Heart right ventricle (tissue), 16 donors: ENCODE measurements around the gene CXCL8. TPM values are rescaled to one million over a fixed set of nuclear protein-coding genes. Genes with fewer than 3 reads are reported as not detected.

Source experiments
- ATAC-seq, 8 donors: fragments of 200-7000 bp; cut with Tn5 transposase; one replicate each; pipeline ENCODE4 v1.9.1; 2020; ENCODE audit warnings: mild to moderate bottlenecking in 8 of 8, moderate library complexity in 8 of 8, moderate number of reproducible peaks in 1 of 8
- DNase-seq, 2 donors: peaks; one replicate each; pipeline ENCODE4 v3.0.0-alpha.2; 2020
- H3K27ac ChIP-seq, 10 donors: fragments of 200-600 bp; sonication (generic) in 2 of 10; one replicate each; pipeline versions ENCODE4 v1.5.0 to v1.8.0; 2020 to 2022; ENCODE audit warnings: mild to moderate bottlenecking in 3 of 10
- H3K27me3 ChIP-seq, 7 donors: fragments of 200-600 bp; one replicate each; pipeline ENCODE4 v1.8.0; 2021 to 2022; ENCODE audit warnings: mild to moderate bottlenecking in 2 of 7
- H3K36me3 ChIP-seq, 9 donors: fragments of 200-600 bp; sonication (generic) in 1 of 9; one replicate each; pipeline versions ENCODE4 v1.5.0 to v1.8.0; 2020 to 2022; ENCODE audit warnings: mild to moderate bottlenecking in 2 of 9
- H3K4me1 ChIP-seq, 9 donors: fragments of 200-600 bp; sonication (generic) in 1 of 9; one replicate each; pipeline versions ENCODE4 v1.5.0 to v1.8.0; 2020 to 2022; ENCODE audit warnings: mild to moderate bottlenecking in 4 of 9
- H3K4me3 ChIP-seq, 10 donors: fragments of 200-600 bp; sonication (generic) in 2 of 10; one replicate each; pipeline versions ENCODE4 v1.5.0 to v1.8.0; 2020 to 2022; ENCODE audit warnings: mild to moderate bottlenecking in 7 of 10, moderate library complexity in 2 of 10
- H3K9me3 ChIP-seq, 11 donors: fragments of 200-600 bp in 10 of 11; sonication (generic) in 2 of 11; one replicate each; pipeline versions ENCODE4 v1.5.0 to v1.8.0; 2013 to 2022; ENCODE audit warnings: mild to moderate bottlenecking in 2 of 11, control low read depth in 1 of 11, moderate library complexity in 1 of 11
- CTCF ChIP-seq, 9 donors: fragments of 200-600 bp; sonication (generic) in 2 of 9; IDR thresholded peaks; one replicate each; pipeline versions ENCODE4 v1.5.0 to v1.8.0; 2021 to 2022; ENCODE audit warnings: antibody characterized with exemption in 9 of 9, mild to moderate bottlenecking in 5 of 9, moderate library complexity in 1 of 9
- WGBS, 2 donors: extraction: QIAGEN DNeasy Blood & Tissue Kit; methylation state at CpG; one replicate each; pipeline ENCODE4 v1.1.7; 2013; ENCODE audit warnings: inconsistent platforms in 1 of 2; 5-methylcytosine and 5-hydroxymethylcytosine counted together
- intact Hi-C, 10 donors: fragments of 100-400 bp; cut with DNase I; formaldehyde crosslinking; loops; one replicate each; pipeline versions ENCODE4 v1.11.1 to v1.14.2; 2022
- polyA plus RNA-seq, 2 donors: library from polyadenylated mRNA; stranded (reverse); fragments of 200-250 nt; gene quantifications; one replicate each; pipeline ENCODE4 v1.2.3, GENCODE V29; 2013
- total RNA-seq, 10 donors: library from RNA; stranded (reverse); fragmentation: NEBNext Ultra II Directional in 3 of 10; extraction: Animal tissue kit (Norgen Biotek cat#: 25700) in 3 of 10; gene quantifications; one replicate each; pipeline versions ENCODE4 v1.2.1 to v1.2.4, GENCODE V29; 2021 to 2023
- donor health status: Arrhythmogenic right ventricular cardiomyopathy.
- donor health status: ischemic (EF 13 %, LVEDD 7.1; RV severe dilation, severe dysfunction).
- donor health status: healthy with polysubstance abuse.
- donor health status: DM: no; HTN: yes; CAD: no.
- donor health status: DM: no; HTN: no; CAD: no.
- donor health status: ischemic (EF 25% LVEDD 6.9; RV normal size, moderate dysfunction).
- donor health status: ischemic (EF 25% LVEDD 5.7; RV mildly dilated, moderate dysfunction).
- donor health status: healthy.
- donor health status: DM: yes; HTN: yes; CAD: no.
- donor health status: Ischemic cardiomyopathy.
- donor health status: ischemic (EF 35%, LVEDD 5.7; RV mildly dilated, moderate dysfunction).
- donor health status: nonischemic (EF 11% LVEDD 7.7; RV severe dilation, severe dysfunction).
- donor health status: DM: yes; HTN: yes; CAD: no.
- donor health status: PGD.
- donor health status: ischemic (EF 29% LVEDD 5.4; RV normal size, mild dysfunction).
- donor health status: nonischemic (EF 23%, LVEDD 6.1; RV moderate dilation, normal function).

The CXCL8 gene
- total and polyA plus RNA-seq, 12 donors = 0.23 to 19.3 (median 0.72) TPM; not detected in 1

- WGBS, 2 donors = 85 to 91% methylated on average over 1 of the region's 1 CpG
- intact Hi-C loops = no loop called here
- DNase-seq (no peak), ATAC-seq (no peak)
- H3K36me3 ChIP-seq = no peaks in the 10 kb centered on the region
- no peaks in the 10 kb centered on the region for H3K9me3 ChIP-seq
- peaks cover 0 to 66% (median 23%) of the 10 kb centered on the region in 9 donors for H3K4me1 ChIP-seq
- TF ChIP-seq CTCF (IDR thresholded peaks at IDR 0.05) = no peak
- H3K4me3 ChIP-seq = no peak overlapping the region
- peak overlapping the region in 5 of 10 donors; percentile 40 to 84 (median 73) for H3K27ac ChIP-seq
- H3K27me3 ChIP-seq = no peaks in the 10 kb centered on the region
Measured at GRCh38 chr4:73705721-73706120, 34.6 kb upstream of the CXCL8 start.

DNA sequence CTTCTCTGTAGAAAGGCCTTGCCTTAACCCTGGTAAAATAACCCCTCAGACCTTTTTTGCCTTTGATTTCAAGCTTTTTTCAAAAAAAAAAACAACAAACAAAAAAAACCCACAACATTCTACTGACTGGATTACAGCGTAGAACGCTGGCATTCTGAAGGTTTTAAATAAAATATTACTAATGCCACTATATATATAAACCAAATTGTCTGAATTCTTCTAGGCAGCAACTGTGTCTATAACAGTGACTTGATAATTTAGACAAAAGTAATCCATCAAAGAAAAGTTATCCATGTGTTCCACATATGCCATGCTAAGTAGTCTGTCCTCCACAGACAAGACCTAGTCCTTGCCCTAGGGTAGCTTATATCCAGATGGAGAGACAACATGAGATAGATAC is 33.6 kb upstream of the CXCL8 start:
- no peak for TF ChIP-seq CTCF (IDR thresholded peaks at IDR 0.05)
- Histone ChIP-seq H3K27me3 (no peaks in the 10 kb centered on the region), H3K27ac (no peak overlapping the region), H3K4me3 (no peak overlapping the region), H3K9me3 (no peaks in the 10 kb centered on the region), H3K36me3 (no peaks in the 10 kb centered on the region), H3K4me1 (peaks cover 0 to 66% (median 23%) of the 10 kb centered on the region in 9 donors)
- intact Hi-C loops = no loop called here
- no peak for ATAC-seq
- 96 to 98% methylated on average over 2 of the region's 2 CpGs for WGBS, 2 donors
- DNase-seq = no peak

DNA sequence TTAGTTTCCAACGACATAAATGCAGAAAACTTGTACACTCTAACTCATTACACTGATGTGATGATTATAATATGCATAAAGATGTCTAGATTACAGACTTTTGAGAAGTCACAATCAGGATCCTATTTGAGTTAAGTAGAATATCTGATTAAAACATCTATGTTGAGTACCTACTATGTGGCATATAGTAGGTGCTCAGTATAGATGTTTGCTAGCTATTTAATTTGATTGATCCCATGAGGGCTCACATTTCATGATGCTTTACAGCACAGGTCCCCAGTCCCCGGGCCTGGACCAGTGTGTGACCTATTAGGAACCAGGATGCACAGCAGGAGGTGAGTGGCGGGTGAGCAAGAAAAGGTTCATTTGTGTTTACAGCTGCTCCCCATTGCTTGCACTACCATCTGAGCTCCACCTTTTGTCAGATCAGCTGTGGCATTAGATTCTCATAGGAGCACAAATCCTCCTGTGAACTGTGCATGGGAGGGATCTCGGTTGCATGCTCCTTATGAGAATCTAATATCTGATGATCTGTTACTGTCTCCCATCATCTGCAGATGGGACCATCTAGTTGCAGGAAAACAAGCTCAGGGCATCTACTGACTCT is 33.0 kb upstream of the CXCL8 start:
- no peak for TF ChIP-seq CTCF (IDR thresholded peaks at IDR 0.05)
- Histone ChIP-seq H3K4me1 (peaks cover 0 to 70% (median 23%) of the 10 kb centered on the region in 9 donors), H3K36me3 (no peaks in the 10 kb centered on the region), H3K4me3 (no peak overlapping the region), H3K27me3 (no peaks in the 10 kb centered on the region), H3K27ac (peak overlapping the region in 2 of 10 donors; percentile 53 to 73), H3K9me3 (no peaks in the 10 kb centered on the region)
- DNase-seq (no peak), ATAC-seq (no peak)
- intact Hi-C loops = no loop called here
- WGBS, 2 donors = 88 to 89% methylated on average over 4 of the region's 4 CpGs

DNA sequence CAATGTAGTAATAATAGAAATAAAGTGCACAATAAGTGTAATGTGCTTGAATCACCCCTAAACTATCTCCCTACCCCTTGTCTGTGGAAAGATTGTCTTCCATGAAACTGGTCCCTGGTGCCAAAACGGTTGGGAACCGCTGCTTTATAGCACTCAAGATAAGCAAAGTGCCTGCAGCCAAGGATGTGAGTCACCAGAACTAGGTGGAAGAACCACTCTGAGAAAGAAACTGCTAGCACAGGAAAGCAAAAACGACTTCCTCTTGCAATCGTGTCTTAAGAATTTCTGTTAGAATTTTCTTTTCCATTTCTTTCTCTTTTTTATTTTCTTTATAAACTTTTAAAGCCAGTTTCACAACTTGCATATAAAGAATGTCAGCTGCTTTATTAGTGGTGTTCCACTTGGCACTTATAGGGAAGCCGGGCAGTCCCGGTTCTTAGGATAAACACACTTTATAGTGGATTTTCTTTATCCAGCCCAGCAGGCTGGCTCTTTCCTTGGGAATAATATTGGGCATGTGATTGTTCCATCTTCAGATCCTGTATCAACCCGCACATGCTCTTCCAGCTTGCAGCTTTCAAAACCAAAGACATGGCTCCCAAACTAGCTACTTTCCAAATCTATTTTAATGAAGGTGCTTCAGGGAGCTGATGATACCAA is 32.3 kb upstream of the CXCL8 start:
- H3K4me1 ChIP-seq = peaks cover 0 to 74% (median 23%) of the 10 kb centered on the region in 9 donors
- H3K27ac ChIP-seq = peak overlapping the region in 2 of 10 donors; percentile 53 to 73
- ATAC-seq (peak in 6 of 8 donors; percentile 39 to 66 (median 52)), DNase-seq (peak; percentile 15 to 57)
- WGBS, 2 donors = 33 to 36% methylated on average over 7 of the region's 7 CpGs
- intact Hi-C loops = no loop called here
- no peak overlapping the region for H3K4me3 ChIP-seq
- H3K9me3 ChIP-seq = no peaks in the 10 kb centered on the region
- H3K36me3 ChIP-seq = no peaks in the 10 kb centered on the region
- TF ChIP-seq CTCF (IDR thresholded peaks at IDR 0.05) = no peak
- no peaks in the 10 kb centered on the region for H3K27me3 ChIP-seq
